Urinary bladder (tissue), 4 donors: ENCODE data around the gene ACTG1. TPM values are rescaled to one million over a fixed set of nuclear protein-coding genes. Genes with fewer than 3 reads are reported as not detected.

Source experiments
- DNase-seq: peaks from one replicate; pipeline ENCODE4 v3.0.0-alpha.2; 2015; ENCODE audit errors: extremely low spot score
- H3K27ac ChIP-seq: one replicate; pipeline ENCODE4 v1.5.1; 2013; ENCODE audit warnings: low read depth, mild to moderate bottlenecking, moderate library complexity
- H3K36me3 ChIP-seq: one replicate; pipeline ENCODE4 v1.6.1; 2013; ENCODE audit warnings: mild to moderate bottlenecking, moderate library complexity; ENCODE audit not compliant: insufficient read depth
- H3K4me1 ChIP-seq: one replicate; pipeline ENCODE4 v1.6.1; 2013; ENCODE audit warnings: mild to moderate bottlenecking, moderate library complexity; ENCODE audit not compliant: insufficient read depth
- H3K4me3 ChIP-seq: one replicate; pipeline ENCODE4 v1.5.1; 2013; ENCODE audit warnings: low read depth, low read length
- WGBS: extraction: QIAGEN DNeasy Blood & Tissue Kit; methylation state at CpG from one replicate; pipeline ENCODE4 v1.1.7; 2013; 5-methylcytosine and 5-hydroxymethylcytosine counted together
- polyA plus RNA-seq: library from polyadenylated mRNA; stranded (reverse); fragments of 200-250 nt; gene quantifications from one replicate; pipeline ENCODE4 v1.2.3, GENCODE V29; 2013
- total RNA-seq: library from RNA; depleted of rRNA; stranded (reverse); fragments of >200 nt; gene quantifications from one replicate; pipeline ENCODE4 v1.2.3, GENCODE V29; 2014
- donor health status: healthy with polysubstance abuse.
- donor health status: healthy.

The ACTG1 gene
- total and polyA plus RNA-seq, 2 donors = 2,267 to 2,840 TPM

DNA sequence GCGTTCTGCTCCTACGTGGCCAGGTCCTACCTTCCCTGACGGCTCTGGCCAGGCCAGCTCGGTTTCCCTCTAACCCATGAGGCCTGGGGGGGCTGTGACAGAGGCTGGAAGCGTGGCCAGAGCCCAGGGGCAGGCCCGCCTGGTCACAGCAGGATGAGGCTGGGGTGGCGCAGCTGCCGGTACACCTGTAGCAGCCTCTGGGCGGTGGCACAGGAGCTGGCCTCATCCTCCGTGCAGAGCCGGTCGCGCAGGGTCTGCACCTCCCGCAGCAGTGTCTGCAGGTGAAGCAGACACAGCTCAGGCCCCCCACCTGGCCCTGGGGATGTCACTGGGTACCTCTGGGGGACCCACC is 28.1 kb upstream of the ACTG1 start:
- Histone ChIP-seq H3K4me1 (no peaks in the 10 kb centered on the region), H3K36me3 (peaks cover 5% of the 10 kb centered on the region), H3K27ac (no peak overlapping the region), H3K4me3 (no peak overlapping the region)
- 94% methylated on average over 14 of the region's 14 CpGs for WGBS
- no peak for DNase-seq

DNA sequence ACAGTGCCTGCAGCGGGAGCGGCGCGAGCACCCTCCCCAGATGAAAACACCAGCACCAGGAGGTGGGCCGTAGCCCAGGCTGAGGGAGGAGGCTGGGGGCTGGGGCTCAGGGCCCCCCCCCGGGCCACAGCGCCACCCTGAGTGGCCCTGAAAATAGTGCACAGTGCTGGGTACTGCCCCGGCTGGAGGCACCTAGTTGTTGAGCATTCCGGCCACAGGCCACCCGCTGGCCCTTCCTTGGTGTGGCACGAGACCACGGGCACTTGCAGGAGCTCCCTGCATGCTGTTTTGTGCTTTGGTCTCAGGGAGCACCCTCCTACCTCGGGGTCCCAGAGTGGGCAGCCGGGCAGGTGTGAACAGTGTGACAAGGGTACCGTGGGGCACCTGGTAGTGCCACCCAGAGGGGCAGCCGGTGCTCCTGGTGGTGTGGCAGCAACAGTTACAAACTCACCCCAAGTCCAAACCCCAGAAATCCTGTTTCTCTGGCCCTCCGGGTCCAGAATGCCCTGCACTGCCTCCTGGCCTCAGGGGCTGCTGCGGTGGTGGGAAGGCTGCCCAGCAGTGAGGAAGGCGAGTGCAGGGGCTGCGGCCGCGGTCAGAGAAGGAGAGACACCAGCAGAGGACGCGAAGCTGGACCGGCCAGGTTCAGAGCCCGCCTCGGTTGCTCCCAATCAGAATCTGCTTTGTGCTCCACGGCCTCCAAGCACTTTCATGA is 27.5 kb upstream of the ACTG1 start:
- no peak for DNase-seq
- H3K36me3 ChIP-seq = peaks cover 5% of the 10 kb centered on the region
- no peaks in the 10 kb centered on the region for H3K4me1 ChIP-seq
- no peak overlapping the region for H3K27ac ChIP-seq
- H3K4me3 ChIP-seq = no peak overlapping the region
- WGBS = 94% methylated on average over 28 of the region's 28 CpGs

DNA sequence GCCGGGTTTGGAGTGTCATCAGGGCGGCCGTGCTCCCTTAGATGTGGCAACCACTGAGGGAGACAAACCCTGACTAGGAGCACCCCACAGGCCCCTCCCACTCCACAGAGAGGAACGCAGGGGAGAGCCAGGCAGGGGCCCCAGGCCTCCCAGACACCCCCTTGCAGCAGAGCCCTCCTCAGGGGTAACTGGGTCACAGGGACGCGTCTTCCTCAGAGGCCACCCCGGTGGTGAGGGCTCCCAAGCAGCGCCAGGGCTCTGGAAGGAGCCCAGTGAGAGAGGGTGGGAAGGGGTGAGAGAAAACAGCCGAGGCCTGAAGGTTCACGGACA is 26.9 kb upstream of the ACTG1 start:
- Histone ChIP-seq H3K36me3 (peaks cover 5% of the 10 kb centered on the region), H3K27ac (no peak overlapping the region), H3K4me3 (no peak overlapping the region), H3K4me1 (no peaks in the 10 kb centered on the region)
- no peak for DNase-seq
- WGBS = 77% methylated on average over 10 of the region's 10 CpGs

DNA sequence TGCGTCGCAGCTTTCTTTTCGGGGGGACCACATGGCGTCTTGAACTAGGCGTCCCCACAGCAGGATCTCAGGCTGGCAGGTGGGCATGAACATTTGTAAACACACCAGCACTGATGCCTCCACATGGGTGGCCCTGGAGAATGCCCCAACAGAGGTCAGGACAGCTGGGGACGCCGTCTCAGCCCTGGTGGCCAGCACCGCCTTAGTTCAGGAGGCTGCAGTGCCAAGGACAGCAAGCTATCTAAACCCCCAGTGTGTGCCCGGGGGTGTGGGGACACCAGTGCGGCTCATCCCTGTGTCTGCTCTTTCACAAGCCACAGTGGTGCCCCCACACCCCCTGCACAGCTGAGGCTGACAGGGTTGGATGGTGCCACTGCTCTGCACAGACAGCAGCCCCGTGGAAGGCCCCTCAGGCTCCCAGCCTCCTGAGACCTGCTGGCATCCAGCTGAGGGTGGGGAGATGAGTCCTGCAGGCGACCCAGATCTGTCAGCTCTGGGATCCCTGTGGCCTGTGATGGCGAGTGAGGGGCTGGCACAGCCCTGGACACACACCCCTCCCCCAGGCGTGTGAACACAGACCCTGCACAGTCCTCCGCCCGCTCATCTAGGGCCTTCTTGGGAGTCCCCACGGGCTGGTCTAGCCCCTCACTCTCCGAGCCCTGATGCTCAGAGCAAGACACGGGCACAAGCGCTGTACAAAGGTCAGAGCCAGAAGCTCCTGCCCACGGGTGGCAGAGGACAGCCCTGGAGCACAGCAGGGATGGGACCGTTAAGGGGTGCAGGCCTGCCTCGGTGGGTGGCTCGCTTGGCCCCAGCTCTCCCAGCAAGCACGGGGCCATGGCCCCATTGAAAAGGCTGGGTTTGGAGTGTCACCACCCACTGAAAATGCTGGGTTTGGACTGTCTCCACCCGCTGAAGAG is 26.3 kb upstream of the ACTG1 start:
- no peak overlapping the region for H3K4me3 ChIP-seq
- no peak overlapping the region for H3K27ac ChIP-seq
- peaks cover 5% of the 10 kb centered on the region for H3K36me3 ChIP-seq
- no peaks in the 10 kb centered on the region for H3K4me1 ChIP-seq
- WGBS = 87% methylated on average over 26 of the region's 26 CpGs
- DNase-seq = no peak

DNA sequence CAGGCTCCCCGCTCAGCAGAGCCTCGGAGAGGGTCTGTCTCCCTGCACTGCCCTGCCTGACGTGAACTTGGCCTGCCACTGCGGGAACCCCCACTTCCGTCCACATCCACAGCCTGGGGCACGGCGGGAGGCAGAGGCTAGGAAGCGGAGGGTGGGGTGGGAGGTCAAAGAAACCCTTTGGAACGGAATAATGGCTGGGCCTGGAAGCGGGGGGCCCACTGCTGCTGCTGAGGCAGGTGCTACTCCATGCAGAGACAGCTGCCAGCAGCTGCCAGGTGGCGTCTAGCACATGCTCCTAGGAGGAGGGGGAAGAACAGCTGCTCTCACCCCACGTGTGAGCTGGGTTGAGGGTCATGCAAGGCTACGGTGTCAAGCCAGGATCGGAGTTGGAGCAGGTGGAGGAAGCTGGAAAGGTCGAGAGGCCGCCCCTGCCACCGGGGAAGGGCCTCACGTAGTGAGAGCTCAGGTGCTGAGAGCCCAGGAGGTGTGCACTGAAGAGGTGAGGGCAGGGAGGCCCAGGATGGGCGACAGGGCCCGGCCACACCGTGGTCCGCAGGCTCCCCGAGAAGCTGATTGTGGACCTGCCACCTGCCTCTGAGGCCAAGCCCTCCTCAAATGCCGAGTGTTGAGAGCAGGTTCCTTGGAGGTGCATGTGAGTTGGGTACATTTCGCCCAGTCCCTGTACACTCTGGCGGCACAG is 25.4 kb upstream of the ACTG1 start:
- WGBS = 68% methylated on average over 26 of the region's 26 CpGs
- Histone ChIP-seq H3K4me3 (no peak overlapping the region), H3K36me3 (peaks cover 2% of the 10 kb centered on the region), H3K4me1 (no peaks in the 10 kb centered on the region), H3K27ac (no peak overlapping the region)
- no peak for DNase-seq

DNA sequence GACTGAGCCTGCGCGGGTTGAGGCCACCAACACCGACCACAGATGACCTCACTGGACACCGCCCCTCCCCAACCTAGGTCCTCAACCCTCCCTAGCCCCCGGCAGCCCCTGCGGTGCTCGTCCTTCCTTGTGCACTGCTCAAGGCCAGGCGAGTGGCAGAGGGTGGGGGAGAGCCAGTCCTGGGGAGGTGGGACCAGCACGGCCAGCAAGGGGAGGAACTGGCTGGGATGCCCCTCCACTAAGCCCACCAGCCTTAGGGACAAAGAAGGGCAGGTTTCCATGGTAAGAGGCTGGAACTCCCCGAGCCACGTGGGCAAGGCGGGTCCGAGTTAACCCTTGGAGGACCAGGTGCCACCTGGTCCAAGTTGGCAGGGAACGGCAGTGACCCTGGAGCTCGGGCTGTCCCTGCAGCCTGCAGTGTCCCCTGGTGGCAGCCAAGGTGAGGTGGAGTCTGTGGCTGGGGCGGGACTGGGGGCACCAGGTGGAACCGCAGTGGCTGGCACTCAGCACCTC is 24.8 kb upstream of the ACTG1 start:
- H3K27ac ChIP-seq = no peak overlapping the region
- no peak for DNase-seq
- H3K4me1 ChIP-seq = no peaks in the 10 kb centered on the region
- 16% methylated on average over 17 of the region's 17 CpGs for WGBS
- H3K36me3 ChIP-seq = peaks cover 2% of the 10 kb centered on the region
- H3K4me3 ChIP-seq = no peak overlapping the region

DNA sequence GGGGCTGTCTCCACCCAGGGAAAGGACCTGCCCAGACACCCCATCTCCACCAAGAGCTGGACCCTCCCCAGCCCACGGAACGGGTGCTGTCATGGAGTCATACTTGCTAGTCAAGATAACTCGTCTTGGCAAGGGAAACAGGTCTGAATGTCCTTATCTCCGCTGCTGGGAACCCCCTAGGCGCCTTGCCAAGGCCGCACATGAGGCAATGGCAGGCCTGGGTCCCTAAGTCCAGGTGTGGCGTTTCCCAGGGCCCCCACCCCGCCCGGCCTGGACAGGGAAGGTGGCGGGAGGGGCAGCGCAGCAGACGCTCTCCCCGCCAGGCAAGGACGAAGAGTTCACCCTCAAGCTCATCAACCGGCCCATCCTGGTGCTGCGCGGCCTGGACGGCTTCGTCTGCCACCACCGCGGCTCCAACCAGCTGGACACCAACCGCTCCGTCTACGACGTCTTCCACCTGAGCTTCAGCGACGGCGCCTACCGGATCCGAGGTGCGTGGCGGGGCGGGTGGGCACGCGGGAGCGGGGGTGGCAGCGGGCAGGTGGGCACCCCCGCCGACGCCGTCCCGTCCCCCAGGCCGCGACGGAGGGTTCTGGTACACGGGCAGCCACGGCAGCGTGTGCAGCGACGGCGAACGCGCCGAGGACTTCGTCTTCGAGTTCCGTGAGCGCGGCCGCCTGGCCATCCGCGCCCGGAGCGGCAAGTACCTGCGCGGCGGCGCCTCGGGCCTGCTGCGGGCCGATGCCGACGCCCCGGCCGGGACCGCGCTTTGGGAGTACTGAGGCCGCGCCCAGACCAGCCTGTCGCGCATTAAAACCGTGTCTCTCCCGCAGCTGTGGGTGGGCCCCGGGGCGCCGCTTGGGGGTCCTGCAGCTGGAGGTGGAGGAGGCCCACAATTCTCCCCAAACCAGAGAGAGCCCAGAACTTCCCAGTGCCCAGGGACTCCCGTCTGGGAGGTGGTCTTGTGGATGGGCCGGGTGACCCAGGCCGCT is 24.0 kb upstream of the ACTG1 start:
- no peak overlapping the region for H3K4me3 ChIP-seq
- 5% methylated on average over 89 of the region's 89 CpGs for WGBS

DNA sequence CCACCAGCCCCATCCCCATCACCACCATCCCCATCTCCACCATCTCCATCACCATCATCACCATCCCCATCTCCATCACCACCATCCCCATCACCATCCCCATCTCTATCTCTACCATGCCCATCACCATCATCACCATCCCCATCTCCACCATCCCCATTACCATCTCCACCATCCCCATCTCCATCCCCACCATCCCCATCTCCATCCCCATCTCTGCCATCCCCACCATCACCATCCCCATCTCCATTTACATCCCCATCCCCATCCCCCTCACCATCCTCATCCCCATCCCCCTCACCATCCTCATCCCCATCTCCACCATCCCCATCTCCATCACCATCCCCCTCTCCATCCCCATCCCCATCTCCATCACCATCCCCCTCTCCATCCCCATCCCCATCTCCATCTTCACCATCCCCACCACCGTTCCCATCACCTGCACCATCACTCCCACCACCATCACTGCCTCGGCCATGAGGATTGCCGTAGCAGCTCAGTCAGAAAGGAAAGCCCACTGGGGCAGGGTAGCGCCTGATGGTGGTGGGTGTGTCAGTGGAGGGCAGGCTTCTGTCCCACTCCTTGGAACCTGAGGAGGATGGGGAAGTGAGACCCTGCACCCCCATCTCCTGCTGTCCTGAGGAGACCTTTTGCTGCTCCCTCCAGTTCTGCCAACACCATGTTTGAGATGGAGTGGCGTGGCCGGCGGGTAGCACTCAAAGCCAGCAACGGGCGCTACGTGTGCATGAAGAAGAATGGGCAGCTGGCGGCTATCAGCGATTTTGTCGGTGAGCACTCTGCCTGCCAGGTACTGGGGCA is 23.1 kb upstream of the ACTG1 start:
- Histone ChIP-seq H3K27ac (no peak overlapping the region), H3K4me1 (no peaks in the 10 kb centered on the region), H3K4me3 (no peak overlapping the region), H3K36me3 (peaks cover 2% of the 10 kb centered on the region)
- WGBS = 60% methylated on average over 13 of the region's 13 CpGs
- DNase-seq = no peak

More for the DNA sequence above, 24.0 kb upstream of the ACTG1 start:
- Histone ChIP-seq H3K36me3 (peaks cover 2% of the 10 kb centered on the region), H3K27ac (no peak overlapping the region), H3K4me1 (no peaks in the 10 kb centered on the region)
- no peak for DNase-seq

DNA sequence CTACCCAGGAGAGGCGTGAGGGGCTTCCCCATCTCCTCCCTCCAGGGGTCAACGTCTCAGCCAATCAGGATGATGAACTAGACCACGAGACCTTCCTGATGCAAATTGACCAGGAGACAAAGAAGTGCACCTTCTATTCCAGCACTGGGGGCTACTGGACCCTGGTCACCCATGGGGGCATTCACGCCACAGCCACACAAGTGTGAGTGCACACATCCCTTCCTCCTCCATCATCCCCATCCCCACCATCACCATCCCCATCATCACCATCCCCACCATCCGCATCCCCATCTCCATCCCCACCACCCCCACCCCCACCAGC is 22.4 kb upstream of the ACTG1 start:
- Histone ChIP-seq H3K4me3 (no peak overlapping the region), H3K4me1 (no peaks in the 10 kb centered on the region), H3K36me3 (no peaks in the 10 kb centered on the region), H3K27ac (no peak overlapping the region)
- WGBS = 82% methylated on average over 5 of the region's 5 CpGs
- no peak for DNase-seq

DNA sequence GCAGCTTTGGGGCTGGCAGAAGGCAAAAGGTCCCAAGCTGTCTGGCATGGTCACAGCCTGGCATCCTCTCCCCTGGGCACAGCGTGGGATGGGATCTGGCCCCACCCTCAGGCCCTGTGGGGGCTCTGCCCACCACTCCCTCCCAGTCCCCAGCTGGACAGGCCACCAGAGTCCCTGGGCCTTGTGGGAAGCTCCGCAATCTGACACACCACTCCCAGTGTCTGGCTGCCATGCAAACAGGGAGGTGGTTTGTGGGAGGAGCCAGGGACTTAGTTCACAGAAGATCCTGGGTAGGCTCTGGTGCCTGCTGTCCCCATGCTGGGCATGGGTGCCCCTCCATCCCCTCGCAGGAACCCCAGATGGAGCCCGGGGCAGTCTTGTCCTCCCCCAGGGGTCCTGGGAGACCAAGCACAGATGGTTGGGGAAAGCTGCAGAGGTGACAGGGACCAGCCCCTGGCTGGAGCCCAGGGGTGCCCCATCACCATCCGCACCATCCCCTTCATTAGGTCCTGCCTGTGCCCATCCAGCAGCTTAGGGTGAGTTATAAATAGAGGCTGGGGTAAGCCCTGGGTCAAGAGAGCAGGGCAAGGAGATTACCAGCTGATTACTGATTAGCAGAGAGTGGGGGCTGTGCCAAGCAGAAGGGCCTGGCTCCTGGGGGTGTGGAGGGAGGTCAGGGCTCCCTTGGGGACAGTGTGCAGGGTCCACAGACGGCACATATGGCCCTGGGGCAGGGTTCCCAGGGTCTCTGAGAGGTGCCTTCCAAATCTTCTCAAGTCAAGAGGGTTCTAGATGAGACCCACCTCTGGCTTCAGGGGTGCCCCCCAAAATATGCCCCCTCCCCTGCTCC is 21.8 kb upstream of the ACTG1 start:
- Histone ChIP-seq H3K36me3 (no peaks in the 10 kb centered on the region), H3K4me3 (no peak overlapping the region), H3K27ac (no peak overlapping the region), H3K4me1 (no peaks in the 10 kb centered on the region)
- DNase-seq = no peak
- 58% methylated on average over 6 of the region's 6 CpGs for WGBS

DNA sequence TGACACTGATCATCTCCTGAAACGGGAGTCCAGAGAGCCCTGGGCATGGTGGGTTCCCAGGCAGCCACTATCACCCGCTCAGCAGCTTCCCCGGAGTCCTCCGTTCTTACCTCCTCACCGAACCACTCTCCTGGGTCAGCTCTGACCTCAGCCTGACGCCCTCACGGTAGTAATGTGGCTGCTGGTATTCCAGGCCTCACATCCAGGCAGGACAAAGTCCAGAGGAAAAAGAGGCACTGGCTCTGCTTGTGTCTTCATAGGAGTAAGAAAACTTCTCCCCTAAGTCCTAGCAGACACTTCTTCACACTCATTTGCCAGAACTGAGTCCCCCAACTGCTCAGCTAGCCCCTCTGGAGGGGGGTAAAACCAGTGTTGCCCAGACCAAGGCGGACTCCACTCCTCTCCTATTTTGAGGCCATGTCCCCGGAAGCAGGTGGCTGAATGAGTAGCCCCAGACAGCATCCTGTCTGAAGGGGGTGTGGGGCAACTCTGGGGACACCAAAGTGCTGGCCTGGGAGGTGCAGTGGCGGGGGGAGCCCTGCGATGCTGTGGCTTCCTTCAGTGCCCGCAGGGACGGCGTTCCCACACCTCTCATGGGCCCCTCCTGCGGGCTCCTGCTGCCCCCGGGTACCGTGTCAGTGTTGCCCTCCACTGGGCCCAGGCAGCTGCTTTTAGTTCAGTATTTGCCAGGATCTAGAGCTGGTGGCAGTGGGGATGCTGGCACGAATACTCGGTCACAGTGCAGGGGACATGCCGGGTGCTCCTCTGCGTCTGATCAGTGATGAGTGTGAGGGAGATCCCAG is 20.9 kb upstream of the ACTG1 start:
- Histone ChIP-seq H3K27ac (no peak overlapping the region), H3K36me3 (no peaks in the 10 kb centered on the region), H3K4me3 (no peak overlapping the region), H3K4me1 (no peaks in the 10 kb centered on the region)
- WGBS = 63% methylated on average over 21 of the region's 21 CpGs
- DNase-seq = no peak
